HG03045 (cell line): Measurements from ENCODE around the gene FSHR.

Experiments
- ATAC-seq: cut with Tn5 transposase; IDR thresholded peaks from one replicate; pipeline ENCODE4 v1.9.1; 2021; ENCODE audit warnings: mild to moderate bottlenecking, moderate library complexity; ENCODE audit not compliant: unreplicated experiment

The FSHR gene

GRCh38 chr2:48971801-48972200 lies 182.5 kb downstream of the FSHR start:
- no peak for ATAC-seq

GRCh38 chr2:48968011-48968410 lies 186.3 kb downstream of the FSHR start:
- no peak for ATAC-seq

GRCh38 chr2:48965204-48965603 lies 189.1 kb downstream of the FSHR start:
- no peak for ATAC-seq

DNA sequence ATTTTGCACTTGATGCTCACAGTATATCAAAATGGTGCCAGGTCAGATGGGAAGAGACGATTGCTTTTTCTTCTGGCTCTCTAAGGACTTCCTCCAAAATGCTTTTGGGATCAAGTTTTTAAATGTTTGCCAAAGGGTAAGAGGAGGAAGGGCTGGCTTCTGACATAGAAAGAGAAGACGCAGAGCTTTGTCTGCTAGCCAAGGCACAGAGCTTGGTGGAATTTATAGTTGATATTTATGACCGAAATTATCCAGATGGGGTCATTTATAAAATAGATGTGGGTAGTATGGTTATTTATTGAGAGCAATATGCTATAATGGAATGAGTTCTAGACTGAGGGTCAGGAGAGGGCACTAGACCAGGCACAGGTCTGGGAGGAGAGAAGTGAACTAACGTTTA lies 193.3 kb downstream of the FSHR start:
- no peak for ATAC-seq

DNA sequence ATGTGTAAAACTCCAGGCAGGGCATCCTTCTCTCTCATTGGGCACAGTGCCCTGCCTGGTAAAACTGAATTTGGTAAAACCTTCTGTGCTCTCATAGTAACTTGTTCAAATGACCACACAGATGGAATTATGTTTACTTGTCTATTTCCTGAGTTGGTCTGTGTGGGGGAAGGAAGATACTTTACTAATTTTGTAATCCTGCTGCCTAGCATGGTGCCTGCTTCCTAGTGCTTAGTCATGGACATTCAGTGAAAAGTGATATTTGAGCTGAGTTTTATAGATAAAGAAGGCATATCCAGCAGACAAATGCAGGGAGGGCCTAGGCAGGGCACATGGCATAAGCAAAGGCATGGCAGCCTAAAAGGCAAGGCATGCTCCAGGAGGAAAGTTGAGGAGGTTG lies 199.4 kb downstream of the FSHR start:
- ATAC-seq, result no peak

DNA sequence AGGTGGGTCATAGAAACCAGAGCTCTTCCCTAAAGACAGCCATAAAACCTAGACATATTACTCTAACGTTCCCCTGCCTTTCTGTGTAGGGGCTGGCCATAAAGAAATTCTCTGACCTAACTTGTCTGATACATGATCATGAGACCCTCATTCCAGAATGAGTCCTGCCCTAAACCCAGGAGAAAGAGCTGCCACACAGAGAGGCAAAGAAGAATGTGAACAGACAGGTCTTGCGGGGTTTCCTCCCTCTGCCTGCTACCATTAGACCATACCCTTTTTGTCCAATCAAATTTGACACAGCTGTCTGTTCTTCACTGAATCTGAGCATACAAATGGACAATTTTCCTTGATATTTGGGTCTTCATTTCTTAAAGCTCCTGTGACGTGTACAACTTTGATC lies 200.0 kb downstream of the FSHR start:
- ATAC-seq, result no peak

DNA sequence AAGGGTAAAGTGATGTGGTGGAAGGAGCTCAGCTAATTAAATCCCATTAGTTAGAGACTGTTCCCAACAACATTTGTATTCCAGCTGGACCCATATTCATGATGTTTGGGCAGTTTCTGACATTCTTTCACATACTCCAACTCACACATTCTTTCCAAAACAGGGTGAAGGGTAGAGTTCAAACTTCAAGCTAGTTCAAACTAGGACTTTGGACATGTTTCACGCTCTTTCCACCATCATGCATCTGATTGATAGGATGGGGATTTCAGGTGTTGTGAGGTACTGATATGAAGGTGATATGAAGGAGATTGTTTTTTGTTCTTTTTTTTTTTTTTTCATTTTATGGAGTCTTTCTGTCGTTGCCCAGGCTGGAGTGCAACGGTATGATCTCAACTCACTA lies 201.7 kb downstream of the FSHR start:
- no peak for ATAC-seq

DNA sequence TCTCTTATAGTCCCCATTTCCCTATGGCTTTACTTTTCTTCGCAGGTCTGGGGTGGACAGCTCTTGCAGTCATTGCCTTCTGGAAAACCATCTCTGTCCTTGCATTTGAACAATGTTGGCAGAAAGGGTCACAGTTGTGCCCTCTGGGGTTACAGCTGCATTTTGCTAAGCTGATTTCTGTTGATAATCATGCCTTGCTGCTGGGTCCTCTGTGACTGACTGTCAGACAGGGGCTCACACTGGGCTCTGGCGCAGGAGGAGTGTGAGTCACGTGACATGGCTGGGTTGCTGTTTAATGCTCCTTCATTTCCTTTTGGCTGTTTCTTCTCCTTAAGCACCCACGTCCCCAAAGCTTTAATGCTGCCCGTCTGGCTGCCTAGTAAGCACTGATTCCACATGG lies 202.2 kb downstream of the FSHR start:
- no peak for ATAC-seq

DNA sequence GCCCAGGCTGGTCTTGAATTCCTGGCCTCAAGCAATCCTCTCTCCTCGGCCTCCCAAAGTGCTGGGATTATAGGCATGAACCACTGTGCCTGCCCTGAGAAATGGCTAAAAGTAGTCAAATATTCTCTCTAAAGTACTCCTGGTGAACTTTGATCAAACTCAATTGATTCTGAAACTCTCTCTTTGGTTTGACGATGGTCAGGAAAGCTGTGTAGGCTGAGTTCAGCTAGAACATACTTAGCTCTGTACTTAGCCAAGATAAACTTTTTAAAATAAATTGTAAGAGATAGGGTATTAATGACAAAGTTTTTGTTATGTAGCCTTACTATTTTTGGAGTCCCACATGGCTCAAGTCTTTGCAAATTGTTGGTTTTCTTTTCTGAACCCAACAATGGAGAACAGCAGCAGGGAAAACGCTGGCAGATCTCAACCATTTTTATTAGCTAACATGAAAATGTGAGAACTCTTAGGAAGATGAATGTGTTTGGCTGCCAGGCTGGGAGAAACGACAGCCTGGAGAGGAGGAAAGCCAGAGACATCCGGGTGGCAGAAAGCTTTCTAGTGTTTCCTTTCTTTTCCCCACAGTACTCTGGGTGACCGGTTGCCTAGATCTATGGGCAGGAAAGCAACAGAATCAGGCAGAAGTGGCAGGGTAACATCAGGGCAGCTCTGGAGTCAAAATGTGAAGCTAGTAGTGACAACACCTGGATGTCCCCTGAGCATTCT lies 205.8 kb downstream of the FSHR start:
- no peak for ATAC-seq

- ATAC-seq, result peak; percentile 80
Observed at GRCh38 chr2:48946449-48947048, 207.8 kb downstream of the FSHR start.

DNA sequence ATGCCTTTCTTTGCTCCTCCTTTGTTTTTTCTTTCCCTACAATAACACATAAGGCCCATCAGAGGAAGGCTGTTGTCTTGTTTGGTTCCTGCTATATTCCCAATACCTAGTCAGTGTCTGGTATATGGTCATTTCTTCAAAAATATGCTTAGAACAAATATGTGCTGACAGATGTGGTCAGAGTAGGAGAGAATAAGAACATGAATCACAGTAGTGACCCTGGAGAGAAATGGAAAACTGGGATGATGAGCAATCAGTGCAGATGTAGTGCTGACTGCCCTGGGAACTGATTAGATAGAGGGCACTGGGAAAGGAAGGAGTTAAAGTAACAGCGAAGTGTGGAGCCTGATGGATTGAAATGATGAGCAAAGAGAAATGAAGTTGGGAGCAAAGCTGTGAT lies 209.4 kb downstream of the FSHR start:
- no peak for ATAC-seq

- ATAC-seq, result no peak
Observed at GRCh38 chr2:48943436-48943835, 210.9 kb downstream of the FSHR start.

GRCh38 chr2:48941908-48942307 lies 212.4 kb downstream of the FSHR start:
- no peak for ATAC-seq

DNA sequence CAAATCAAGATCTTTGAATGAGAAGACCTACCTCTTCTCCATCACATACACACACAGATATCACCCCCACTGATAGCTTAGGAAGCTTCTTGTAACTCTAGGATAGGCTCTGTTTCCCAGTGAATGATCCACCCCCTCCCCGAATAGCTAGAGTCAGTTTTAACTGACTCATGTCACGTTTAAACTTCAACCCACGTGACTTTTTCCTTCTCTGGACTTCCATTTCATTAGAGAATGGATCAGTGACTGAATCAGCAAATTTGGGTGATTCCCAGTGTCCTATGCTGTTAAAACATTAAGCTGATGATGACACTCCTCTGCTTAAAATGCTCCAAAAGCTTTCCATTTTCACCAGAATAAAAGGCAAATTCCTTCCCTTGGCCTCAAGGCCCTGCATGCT lies 212.9 kb downstream of the FSHR start:
- no peak for ATAC-seq

GRCh38 chr2:48940606-48941005 lies 213.7 kb downstream of the FSHR start:
- ATAC-seq, result no peak

DNA sequence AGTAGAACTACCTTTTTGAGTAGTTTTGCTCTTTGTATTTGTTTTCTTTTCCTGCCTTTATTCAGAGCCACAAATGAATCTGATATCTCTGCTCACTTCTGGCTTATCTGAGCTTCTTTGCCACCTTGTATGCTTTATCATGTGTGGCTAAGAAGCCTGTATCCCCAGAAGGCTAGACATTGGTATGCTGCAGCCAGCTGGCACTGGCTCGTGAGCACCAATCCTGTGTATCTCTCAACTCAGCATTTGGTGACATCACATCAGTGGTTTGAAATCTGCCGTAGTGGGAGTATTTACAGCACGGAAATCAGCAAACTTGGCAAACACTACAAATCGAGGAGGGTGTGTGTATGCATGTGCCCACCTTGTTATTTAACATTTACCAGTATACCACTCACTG lies 215.1 kb downstream of the FSHR start:
- no peak for ATAC-seq

GRCh38 chr2:48938231-48938630 lies 216.1 kb downstream of the FSHR start:
- ATAC-seq, result no peak

DNA sequence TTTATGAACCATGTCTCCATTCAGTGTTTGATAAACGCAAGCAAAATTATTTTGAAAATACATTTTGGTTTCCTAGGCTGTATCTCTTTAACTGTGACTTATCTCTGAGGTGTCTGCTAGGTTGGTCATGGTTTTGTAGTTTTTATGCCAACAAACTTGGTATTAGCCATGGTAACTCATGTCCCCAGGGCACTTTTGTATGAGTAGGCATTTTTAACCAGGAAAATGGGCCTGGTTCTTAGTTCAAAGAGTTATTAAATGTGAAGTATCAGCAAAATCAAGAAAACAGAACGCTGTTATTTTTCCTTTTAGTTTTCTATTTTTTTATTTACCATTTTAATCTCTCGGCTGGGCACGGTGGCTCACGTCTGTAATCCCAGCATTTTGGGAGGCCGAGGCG lies 219.5 kb downstream of the FSHR start:
- no peak for ATAC-seq

GRCh38 chr2:48933828-48934497 lies 220.4 kb downstream of the FSHR start:
- ATAC-seq, result no peak

- ATAC-seq, result no peak
Observed at GRCh38 chr2:48932667-48933066, 221.6 kb downstream of the FSHR start.

GRCh38 chr2:48929571-48930301 lies 224.6 kb downstream of the FSHR start:
- ATAC-seq, result no peak

- no peak for ATAC-seq
Observed at GRCh38 chr2:48927355-48927754, 227.0 kb downstream of the FSHR start.
